Measurements from ENCODE around the gene MICALL1.
"Not testable (repeated sequence)": the region's sequence is repeated elsewhere in the genome, so short reads cannot be mapped to it uniquely, and the experiment has no call there.

The MICALL1 gene

DNA sequence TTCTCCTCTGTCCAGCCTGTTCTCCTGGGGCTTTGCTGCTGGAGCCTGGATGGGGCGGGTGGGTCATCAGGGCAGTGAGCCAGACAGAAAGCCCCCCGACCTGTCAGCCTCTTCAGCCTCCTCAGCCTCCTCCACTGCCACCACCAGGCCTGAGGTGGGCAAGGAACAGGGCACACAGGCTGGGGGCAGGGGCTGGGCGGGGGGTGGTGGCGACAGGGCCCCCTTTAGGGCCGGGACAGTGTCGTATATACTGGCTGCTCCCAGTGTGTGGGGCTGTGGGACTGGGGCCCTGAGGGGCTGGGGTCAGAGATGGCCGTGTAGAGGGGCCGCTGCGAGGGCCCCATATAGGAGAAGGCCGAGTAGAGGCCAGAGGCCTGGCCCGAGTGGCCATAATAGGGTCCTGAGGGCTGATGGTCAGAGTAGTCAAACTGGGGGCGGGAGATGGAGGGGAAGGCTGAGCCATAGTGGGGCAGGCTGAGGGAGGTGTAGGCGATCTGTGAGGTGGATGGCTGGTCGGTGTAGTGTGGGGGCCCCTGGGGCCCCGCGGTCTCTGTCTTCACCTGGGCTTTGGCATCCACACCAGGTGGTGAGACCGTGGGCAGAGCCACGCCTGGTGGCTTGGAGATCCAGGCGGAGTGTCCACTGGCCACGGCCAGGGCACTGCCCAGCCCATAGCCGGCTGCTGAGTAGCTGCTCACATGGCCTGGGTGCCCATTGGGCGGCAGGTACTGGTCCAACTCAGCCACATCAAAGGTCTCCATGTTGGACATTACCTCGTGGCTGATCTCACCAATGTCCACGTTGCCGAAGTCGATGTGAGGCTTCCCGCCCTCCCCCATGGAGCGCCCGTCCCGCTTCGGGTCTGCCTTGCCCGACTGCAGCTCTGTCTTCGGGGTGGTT is 67.4 kb downstream of the MICALL1 start:
- H3K27ac ChIP-seq = no peak overlapping the region
- TF ChIP-seq, protein P1, sequence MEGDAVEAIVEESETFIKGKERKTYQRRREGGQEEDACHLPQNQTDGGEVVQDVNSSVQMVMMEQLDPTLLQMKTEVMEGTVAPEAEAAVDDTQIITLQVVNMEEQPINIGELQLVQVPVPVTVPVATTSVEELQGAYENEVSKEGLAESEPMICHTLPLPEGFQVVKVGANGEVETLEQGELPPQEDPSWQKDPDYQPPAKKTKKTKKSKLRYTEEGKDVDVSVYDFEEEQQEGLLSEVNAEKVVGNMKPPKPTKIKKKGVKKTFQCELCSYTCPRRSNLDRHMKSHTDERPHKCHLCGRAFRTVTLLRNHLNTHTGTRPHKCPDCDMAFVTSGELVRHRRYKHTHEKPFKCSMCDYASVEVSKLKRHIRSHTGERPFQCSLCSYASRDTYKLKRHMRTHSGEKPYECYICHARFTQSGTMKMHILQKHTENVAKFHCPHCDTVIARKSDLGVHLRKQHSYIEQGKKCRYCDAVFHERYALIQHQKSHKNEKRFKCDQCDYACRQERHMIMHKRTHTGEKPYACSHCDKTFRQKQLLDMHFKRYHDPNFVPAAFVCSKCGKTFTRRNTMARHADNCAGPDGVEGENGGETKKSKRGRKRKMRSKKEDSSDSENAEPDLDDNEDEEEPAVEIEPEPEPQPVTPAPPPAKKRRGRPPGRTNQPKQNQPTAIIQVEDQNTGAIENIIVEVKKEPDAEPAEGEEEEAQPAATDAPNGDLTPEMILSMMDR (IDR thresholded peaks at IDR 0.05) = no peak
- no peak for TF ChIP-seq ZFX (IDR thresholded peaks at IDR 0.05; ENCODE audit: borderline replicate concordance)

DNA sequence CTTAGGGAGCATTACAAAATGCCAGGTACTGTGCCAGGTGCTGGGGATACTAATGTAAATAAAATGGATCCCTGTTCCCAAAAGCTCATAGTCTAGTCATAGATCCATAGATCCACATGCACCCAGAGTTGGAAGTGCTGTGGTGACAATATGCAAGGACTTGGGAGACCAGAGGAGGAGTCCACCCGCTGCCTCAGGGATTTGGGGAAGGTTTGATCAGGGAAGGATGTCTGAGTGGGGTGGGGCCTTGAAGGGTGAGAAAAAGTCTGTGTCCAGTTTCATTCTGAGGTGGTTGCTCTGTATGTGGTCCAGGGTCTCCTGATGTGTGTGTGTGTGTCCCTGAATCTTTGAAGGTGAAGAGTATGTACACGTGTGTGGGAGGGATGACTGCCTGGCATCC is 69.1 kb downstream of the MICALL1 start:
- TF ChIP-seq, protein P1 (IDR thresholded peaks at IDR 0.05) = no peak
- TF ChIP-seq ZFX (IDR thresholded peaks at IDR 0.05; ENCODE audit: borderline replicate concordance) = no peak
- H3K27ac ChIP-seq = no peak overlapping the region

DNA sequence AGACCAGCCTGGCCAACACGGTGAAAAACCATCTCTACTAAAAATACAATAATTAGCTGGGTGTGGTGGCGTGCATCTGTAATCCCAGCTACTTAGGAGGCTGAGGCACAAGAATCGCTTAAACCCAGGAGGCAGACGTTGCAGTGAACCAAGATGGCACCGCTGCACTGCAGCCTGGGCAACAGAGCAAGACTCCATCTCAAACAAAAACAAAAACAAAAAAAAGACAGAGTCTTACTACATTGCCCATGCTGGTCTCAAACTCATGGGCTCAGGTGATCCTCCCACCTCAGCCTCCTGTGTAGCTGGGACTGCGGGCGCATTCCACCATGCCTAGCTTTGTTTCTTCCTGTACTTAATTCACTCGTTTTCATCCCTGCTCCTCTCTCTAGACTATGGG is 69.9 kb downstream of the MICALL1 start:
- not testable (repeated sequence) for H3K27ac ChIP-seq

DNA sequence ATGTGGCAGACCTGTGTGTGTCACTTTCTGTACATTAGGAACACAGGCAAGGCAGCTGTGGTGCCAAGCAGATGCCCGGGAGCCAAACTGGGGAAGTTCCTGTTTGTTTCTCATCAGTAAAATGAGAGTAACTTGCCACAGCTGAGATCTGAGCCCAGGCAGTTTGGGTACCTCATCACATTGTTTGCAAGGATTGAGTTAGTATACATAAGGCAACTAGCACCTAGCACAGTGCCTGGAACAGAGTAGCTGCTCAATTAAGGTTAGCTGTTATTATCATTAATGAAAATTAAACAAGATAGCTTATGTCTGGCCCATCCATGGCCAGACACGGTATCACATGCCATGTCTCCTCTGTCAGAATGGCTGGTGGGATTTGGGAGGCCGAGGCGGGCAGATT is 70.5 kb downstream of the MICALL1 start:
- no peak overlapping the region for H3K27ac ChIP-seq

DNA sequence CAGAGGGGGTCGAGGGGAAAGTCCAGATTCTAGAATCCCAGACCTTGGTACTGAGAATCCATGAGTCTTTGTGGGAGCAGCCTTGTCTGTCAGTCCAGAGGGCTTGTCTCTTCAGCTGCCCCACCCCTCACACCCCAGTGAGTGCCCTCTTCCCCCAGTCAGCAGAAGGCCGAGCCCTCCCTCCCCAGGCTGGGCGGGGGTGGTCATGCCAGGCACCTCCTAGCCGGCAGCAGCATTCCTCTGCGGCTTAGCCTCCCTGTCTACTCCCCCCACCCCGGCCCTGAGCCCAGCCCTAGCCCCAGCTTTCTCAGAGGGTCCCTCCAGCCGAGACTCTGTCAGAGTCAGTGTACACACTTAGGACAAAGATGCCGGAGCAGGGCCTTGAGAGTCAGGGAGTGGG is 73.7 kb downstream of the MICALL1 start:
- TF ChIP-seq ZFX (IDR thresholded peaks at IDR 0.05; ENCODE audit: borderline replicate concordance) = no peak
- TF ChIP-seq, protein P1 (IDR thresholded peaks at IDR 0.05) = no peak

More for the DNA sequence above, 70.5 kb downstream of the MICALL1 start:
- TF ChIP-seq, protein P1 (IDR thresholded peaks at IDR 0.05) = no peak
- no peak for TF ChIP-seq ZFX (IDR thresholded peaks at IDR 0.05; ENCODE audit: borderline replicate concordance)

DNA sequence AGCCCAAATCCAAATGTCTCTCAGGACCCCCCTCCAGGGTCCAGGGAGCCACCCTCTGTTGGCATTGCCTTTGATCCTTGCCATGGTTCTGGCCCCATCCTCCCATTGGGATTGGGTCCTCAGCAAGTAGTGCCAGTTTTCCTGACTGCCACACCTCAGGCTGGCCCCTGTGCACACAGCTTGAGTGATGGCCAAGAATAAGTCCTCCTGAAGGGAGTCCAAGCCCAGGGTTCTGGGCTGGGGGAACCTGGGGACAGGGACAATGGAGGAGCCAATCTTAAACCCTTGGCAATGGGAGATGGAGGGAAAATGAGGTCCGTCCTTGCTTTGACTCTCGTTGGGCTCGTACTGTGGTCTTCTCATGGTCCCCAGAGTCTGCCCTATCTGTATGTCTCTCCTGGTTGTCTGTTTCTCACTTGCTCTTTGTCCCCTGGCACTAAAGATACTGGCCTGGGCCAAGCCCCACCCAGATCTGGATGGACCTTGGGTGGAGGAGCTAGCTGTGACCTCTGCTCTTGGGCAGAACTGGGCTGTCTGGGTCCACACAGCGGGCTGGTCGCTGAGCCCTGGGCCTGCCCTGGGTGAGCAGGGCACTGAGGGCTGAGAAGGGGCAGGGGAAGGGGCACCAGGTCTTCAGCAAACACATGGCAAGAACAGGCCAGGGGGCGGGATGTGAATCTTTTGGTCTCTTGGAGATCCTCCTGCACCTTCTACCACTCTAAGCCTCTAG is 75.3 kb downstream of the MICALL1 start:
- no peak for TF ChIP-seq ZFX (IDR thresholded peaks at IDR 0.05; ENCODE audit: borderline replicate concordance)
- TF ChIP-seq, protein P1 (IDR thresholded peaks at IDR 0.05) = no peak
- no peak overlapping the region for H3K27ac ChIP-seq

More for the DNA sequence above, 73.7 kb downstream of the MICALL1 start:
- H3K27ac ChIP-seq = no peak overlapping the region

DNA sequence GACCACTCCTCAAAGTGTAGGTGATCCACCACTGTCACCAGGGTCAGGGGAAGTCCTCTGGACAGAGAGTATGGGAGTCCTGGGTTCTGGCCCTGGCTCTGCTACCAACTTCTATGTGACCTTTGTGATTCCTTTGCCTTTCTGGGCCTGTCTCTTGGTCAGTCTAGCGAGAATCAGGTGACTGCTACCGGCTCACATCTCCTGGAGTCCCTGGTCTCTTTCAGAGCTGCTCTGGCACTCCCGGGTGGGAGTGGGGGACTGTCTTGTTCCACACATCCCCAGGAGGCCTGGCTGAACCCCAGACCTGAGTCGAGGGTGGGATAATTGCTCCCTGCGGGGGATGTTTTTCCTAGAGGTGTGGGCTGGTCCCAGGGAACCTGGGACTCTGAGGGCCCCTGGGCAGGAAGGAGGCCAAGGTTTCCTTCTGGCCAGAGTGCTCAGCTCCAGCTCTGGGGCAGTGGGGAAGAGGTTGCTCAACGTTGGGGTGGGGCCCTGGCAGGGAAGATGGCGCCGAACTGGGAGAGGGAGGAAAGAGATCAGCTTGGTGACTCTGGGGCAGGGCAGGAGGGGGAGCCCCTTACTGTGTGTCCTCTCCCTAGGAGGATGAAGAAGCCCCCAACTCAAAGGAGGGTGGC is 76.2 kb downstream of the MICALL1 start:
- TF ChIP-seq, protein P1 (IDR thresholded peaks at IDR 0.05) = no peak
- no peak for TF ChIP-seq ZFX (IDR thresholded peaks at IDR 0.05; ENCODE audit: borderline replicate concordance)
- no peak overlapping the region for H3K27ac ChIP-seq
